ENCODE data around the gene NCK2. TPM values are rescaled to one million over a fixed set of nuclear protein-coding genes. Genes with fewer than 3 reads are reported as not detected.

Gene NCK2
- total RNA-seq, 5 donors from 2014 or later (not counting 1 experiment from before 2014, with no cell fraction given), result 97.7 to 154 (median 120) TPM

- Histone ChIP-seq H3K9me3 (no peaks in the 10 kb centered on the region), H3K4me1 (ENCODE audit: control insufficient read depth in 1 of 2, extremely low read depth in 1 of 2, insufficient read depth in 2 of 2, low read length in 2 of 2) (peaks cover 3 to 4% of the 10 kb centered on the region in 2 experiments), H3K4me3 (ENCODE audit: control insufficient read depth in 1 of 2, extremely low read depth in 1 of 2, low read length in 1 of 2) (no peak overlapping the region), H3K27ac (ENCODE audit: low read length) (no peak overlapping the region), H3K27me3 (replicated peaks in 1 of 2; ENCODE audit: control insufficient read depth in 2 of 2, extremely low read depth in 1 of 2, insufficient read depth in 2 of 2, low read length in 1 of 2) (no peaks in the 10 kb centered on the region), H3K36me3 (ENCODE audit: control insufficient read depth in 2 of 2, extremely low read depth in 1 of 2, insufficient read depth in 1 of 2, low read length in 1 of 2) (no peaks in the 10 kb centered on the region)
- ChIA-PET CTCF (interaction anchor here (0.6 to 1.2 kb wide), 2 partner anchors 11 to 328 kb away, joined by 3 read pairs; no protein-coding TSS in a partner anchor), POLR2A (no interaction called here)
- peaks cover 9 to 16% (median 11%) of the 10 kb centered on the region in 3 donors for H3K9me3 Mint-ChIP-seq
- H3K27me3 Mint-ChIP-seq, result no peaks in the 10 kb centered on the region
- WGBS (ENCODE audit: insufficient coverage), result 88% methylated on average over 9 of the region's 13 CpGs
- peaks cover 26 to 41% (median 40%) of the 10 kb centered on the region in 3 donors for H3K4me1 Mint-ChIP-seq
- no peak for DNase-seq
- ATAC-seq (replicated peaks in 1 of 4), result no peak
- no peak overlapping the region for H3K4me3 Mint-ChIP-seq
- no peak overlapping the region for H3K27ac Mint-ChIP-seq
- H3K36me3 Mint-ChIP-seq, result peaks cover 13% of the 10 kb centered on the region
These were observed 166.0 kb downstream of the NCK2 start for GRCh38 chr2:105910497-105911238.

- ChIA-PET POLR2A (interaction anchor here in 1 of 2 donors (0.6 kb wide), 1 partner anchor 179 kb away, joined by 3 read pairs; no protein-coding TSS in a partner anchor), CTCF (interaction anchor here in 1 of 2 donors (0.6 kb wide), 1 partner anchor 329 kb away, joined by 3 read pairs; no protein-coding TSS in a partner anchor)
- Histone ChIP-seq H3K9me3 (no peaks in the 10 kb centered on the region), H3K4me1 (ENCODE audit: control insufficient read depth in 1 of 2, extremely low read depth in 1 of 2, insufficient read depth in 2 of 2, low read length in 2 of 2) (peaks cover 0 to 1% of the 10 kb centered on the region in 2 experiments), H3K36me3 (ENCODE audit: control insufficient read depth in 2 of 2, extremely low read depth in 1 of 2, insufficient read depth in 1 of 2, low read length in 1 of 2) (no peaks in the 10 kb centered on the region), H3K27me3 (replicated peaks in 1 of 2; ENCODE audit: control insufficient read depth in 2 of 2, extremely low read depth in 1 of 2, insufficient read depth in 2 of 2, low read length in 1 of 2) (no peaks in the 10 kb centered on the region), H3K27ac (ENCODE audit: low read length) (no peak overlapping the region), H3K4me3 (ENCODE audit: control insufficient read depth in 1 of 2, extremely low read depth in 1 of 2, low read length in 1 of 2) (no peak overlapping the region)
- no peak for DNase-seq
- Mint-ChIP-seq H3K4me1 (peaks cover 19 to 33% (median 32%) of the 10 kb centered on the region in 3 donors), H3K27me3 (no peaks in the 10 kb centered on the region), H3K36me3 (peaks cover 14% of the 10 kb centered on the region), H3K27ac (no peak overlapping the region), H3K9me3 (peaks cover 9 to 21% (median 9%) of the 10 kb centered on the region in 3 donors), H3K4me3 (no peak overlapping the region)
- no peak for ATAC-seq (replicated peaks in 1 of 4)
- WGBS (ENCODE audit: insufficient coverage), result 84% methylated on average over 2 of the region's 3 CpGs
These were observed 166.7 kb downstream of the NCK2 start for GRCh38 chr2:105911425-105911824.

- Mint-ChIP-seq H3K27ac (no peak overlapping the region), H3K36me3 (peaks cover 14% of the 10 kb centered on the region), H3K4me1 (peaks cover 12 to 29% (median 26%) of the 10 kb centered on the region in 3 donors), H3K27me3 (no peaks in the 10 kb centered on the region), H3K4me3 (no peak overlapping the region), H3K9me3 (peaks cover 9 to 24% (median 9%) of the 10 kb centered on the region in 3 donors)
- POLR2A ChIA-PET, result interaction anchor here in 1 of 2 donors (0.6 kb wide), 1 partner anchor 179 kb away, joined by 3 read pairs; no protein-coding TSS in a partner anchor
- Histone ChIP-seq H3K4me1 (ENCODE audit: control insufficient read depth in 1 of 2, extremely low read depth in 1 of 2, insufficient read depth in 2 of 2, low read length in 2 of 2) (no peaks in the 10 kb centered on the region), H3K36me3 (ENCODE audit: control insufficient read depth in 2 of 2, extremely low read depth in 1 of 2, insufficient read depth in 1 of 2, low read length in 1 of 2) (no peaks in the 10 kb centered on the region), H3K27ac (ENCODE audit: low read length) (no peak overlapping the region), H3K4me3 (ENCODE audit: control insufficient read depth in 1 of 2, extremely low read depth in 1 of 2, low read length in 1 of 2) (no peak overlapping the region), H3K9me3 (no peaks in the 10 kb centered on the region), H3K27me3 (replicated peaks in 1 of 2; ENCODE audit: control insufficient read depth in 2 of 2, extremely low read depth in 1 of 2, insufficient read depth in 2 of 2, low read length in 1 of 2) (no peaks in the 10 kb centered on the region)
- CTCF ChIA-PET, result no interaction called here
- WGBS (ENCODE audit: insufficient coverage), result no CpG with 5 or more reads among the region's 2 CpGs
- ATAC-seq (replicated peaks in 1 of 4) (no peak), DNase-seq (no peak)
These were observed 167.4 kb downstream of the NCK2 start for GRCh38 chr2:105912081-105912480.

- H3K27ac Mint-ChIP-seq, result no peak overlapping the region
- POLR2A ChIA-PET, result interaction anchor here (0.6 to 0.7 kb wide), 2 partner anchors 12 to 138 kb away, joined by 3 read pairs; no protein-coding TSS in a partner anchor
- 100% methylated on average over 1 of the region's 2 CpGs for WGBS (ENCODE audit: insufficient coverage)
These were observed 170.4 kb downstream of the NCK2 start for GRCh38 chr2:105915005-105915558.

GRCh38 chr2:105917226-105917625 lies 172.5 kb downstream of the NCK2 start:
- Mint-ChIP-seq H3K27ac (no peak overlapping the region), H3K36me3 (peaks cover 14% of the 10 kb centered on the region), H3K4me1 (peaks cover 33 to 45% (median 37%) of the 10 kb centered on the region in 3 donors), H3K4me3 (no peak overlapping the region), H3K9me3 (peaks cover 9 to 31% (median 15%) of the 10 kb centered on the region in 3 donors), H3K27me3 (no peaks in the 10 kb centered on the region)
- CTCF ChIA-PET, result no interaction called here
- no peak for DNase-seq
- H3K4me1 ChIP-seq (ENCODE audit: control insufficient read depth in 1 of 2, extremely low read depth in 1 of 2, insufficient read depth in 2 of 2, low read length in 2 of 2), result peaks cover 10 to 19% of the 10 kb centered on the region in 2 experiments
- H3K36me3 ChIP-seq (ENCODE audit: control insufficient read depth in 2 of 2, extremely low read depth in 1 of 2, insufficient read depth in 1 of 2, low read length in 1 of 2), result no peaks in the 10 kb centered on the region
- POLR2A ChIA-PET, result interaction anchor here in 1 of 2 donors (0.5 kb wide), 1 partner anchor 528 kb away, joined by 4 read pairs; no protein-coding TSS in a partner anchor
- H3K27ac ChIP-seq (ENCODE audit: low read length), result no peak overlapping the region
- H3K4me3 ChIP-seq (ENCODE audit: control insufficient read depth in 1 of 2, extremely low read depth in 1 of 2, low read length in 1 of 2), result no peak overlapping the region
- ATAC-seq (replicated peaks in 1 of 4), result no peak
- WGBS (ENCODE audit: insufficient coverage), result 94% methylated on average over 2 of the region's 4 CpGs
- H3K27me3 ChIP-seq (replicated peaks in 1 of 2; ENCODE audit: control insufficient read depth in 2 of 2, extremely low read depth in 1 of 2, insufficient read depth in 2 of 2, low read length in 1 of 2), result no peaks in the 10 kb centered on the region
- H3K9me3 ChIP-seq, result no peaks in the 10 kb centered on the region

More at GRCh38 chr2:105915005-105915558, 170.4 kb downstream of the NCK2 start:
- no peaks in the 10 kb centered on the region for H3K27me3 Mint-ChIP-seq
- H3K36me3 Mint-ChIP-seq, result peaks cover 14% of the 10 kb centered on the region
- no peak overlapping the region for H3K4me3 Mint-ChIP-seq
- Histone ChIP-seq H3K27me3 (replicated peaks in 1 of 2; ENCODE audit: control insufficient read depth in 2 of 2, extremely low read depth in 1 of 2, insufficient read depth in 2 of 2, low read length in 1 of 2) (no peaks in the 10 kb centered on the region), H3K27ac (ENCODE audit: low read length) (no peak overlapping the region), H3K9me3 (no peaks in the 10 kb centered on the region), H3K36me3 (ENCODE audit: control insufficient read depth in 2 of 2, extremely low read depth in 1 of 2, insufficient read depth in 1 of 2, low read length in 1 of 2) (no peaks in the 10 kb centered on the region), H3K4me3 (ENCODE audit: control insufficient read depth in 1 of 2, extremely low read depth in 1 of 2, low read length in 1 of 2) (no peak overlapping the region), H3K4me1 (ENCODE audit: control insufficient read depth in 1 of 2, extremely low read depth in 1 of 2, insufficient read depth in 2 of 2, low read length in 2 of 2) (peaks cover 10 to 19% of the 10 kb centered on the region in 2 experiments)
- CTCF ChIA-PET, result no interaction called here
- peaks cover 29 to 41% (median 34%) of the 10 kb centered on the region in 3 donors for H3K4me1 Mint-ChIP-seq
- no peak for ATAC-seq (replicated peaks in 1 of 4)
- DNase-seq, result no peak
- peaks cover 9 to 24% (median 9%) of the 10 kb centered on the region in 3 donors for H3K9me3 Mint-ChIP-seq

- Mint-ChIP-seq H3K27me3 (no peaks in the 10 kb centered on the region), H3K4me3 (no peak overlapping the region), H3K27ac (no peak overlapping the region), H3K9me3 (peaks cover 9 to 31% (median 15%) of the 10 kb centered on the region in 3 donors), H3K36me3 (peaks cover 14% of the 10 kb centered on the region), H3K4me1 (peaks cover 33 to 46% (median 35%) of the 10 kb centered on the region in 3 donors)
- Histone ChIP-seq H3K9me3 (no peaks in the 10 kb centered on the region), H3K27me3 (replicated peaks in 1 of 2; ENCODE audit: control insufficient read depth in 2 of 2, extremely low read depth in 1 of 2, insufficient read depth in 2 of 2, low read length in 1 of 2) (no peaks in the 10 kb centered on the region), H3K36me3 (ENCODE audit: control insufficient read depth in 2 of 2, extremely low read depth in 1 of 2, insufficient read depth in 1 of 2, low read length in 1 of 2) (no peaks in the 10 kb centered on the region), H3K27ac (ENCODE audit: low read length) (no peak overlapping the region), H3K4me3 (ENCODE audit: control insufficient read depth in 1 of 2, extremely low read depth in 1 of 2, low read length in 1 of 2) (no peak overlapping the region), H3K4me1 (ENCODE audit: control insufficient read depth in 1 of 2, extremely low read depth in 1 of 2, insufficient read depth in 2 of 2, low read length in 2 of 2) (peaks cover 10 to 19% of the 10 kb centered on the region in 2 experiments)
- ChIA-PET POLR2A (no interaction called here), CTCF (no interaction called here)
- DNase-seq (no peak), ATAC-seq (replicated peaks in 1 of 4) (peak in 1 of 4 experiments; percentile 16)
- 92% methylated on average over 2 of the region's 4 CpGs for WGBS (ENCODE audit: insufficient coverage)
These were observed 173.0 kb downstream of the NCK2 start for GRCh38 chr2:105917688-105918087.
